IMR-90 (cell line): ENCODE data around the gene COL7A1. TPM values are rescaled to one million over a fixed set of nuclear protein-coding genes. Genes with fewer than 3 reads are reported as not detected.

Source experiments
- ATAC-seq: fragments of 200-7000 bp; cut with Tn5 transposase; 2 replicates; pipeline ENCODE4 v1.9.1; 2020; ENCODE audit warnings: low read depth, mild to moderate bottlenecking, moderate library complexity
- BruUV-seq: library from RNA; stranded (reverse); fragments of 400-500 nt; replicated peaks from 2 replicates; lab custom pipeline; 2021; lab: Mats Ljungman, UMichigan
- CTCF ChIA-PET: fragments of 300-600 bp; formaldehyde crosslinking; extraction: SDS; loops from one replicate; lab custom pipeline; 2021; ENCODE audit warnings: antibody characterized with exemption; lab: Yijun Ruan, JAX
- POLR2A ChIA-PET: fragments of 300-600 bp; sonication (Branson Sonifier 250); formaldehyde crosslinking; loops from one replicate; lab custom pipeline; 2022; ENCODE audit warnings: antibody characterized with exemption; ENCODE audit not compliant: unreplicated experiment; lab: Charles Lee
- DNase-seq: peaks from one replicate; pipeline ENCODE4 v3.0.0; 2013
- H2AFZ ChIP-seq: replicated peaks from 2 replicates; pipeline ENCODE3; 2013; ENCODE audit warnings: low read length, mild to moderate bottlenecking; ENCODE audit not compliant: poor library complexity
- H2AK5ac ChIP-seq: 2 replicates; pipeline ENCODE4 v1.6.1; 2013; ENCODE audit warnings: low read depth, low read length, inconsistent platforms
- H2AK9ac ChIP-seq: replicated peaks from 2 replicates; pipeline ENCODE3; 2013; ENCODE audit warnings: mild to moderate bottlenecking, low read depth, low read length, moderate library complexity; ENCODE audit not compliant: poor library complexity
- H2BK120ac ChIP-seq: 2 replicates; pipeline ENCODE4 v1.6.1; 2013; ENCODE audit warnings: low read depth, low read length, inconsistent platforms
- H2BK15ac ChIP-seq: 3 replicates; pipeline ENCODE4 v1.6.1; 2013; ENCODE audit warnings: low read depth, low read length, inconsistent platforms
- H2BK20ac ChIP-seq: 2 replicates; pipeline ENCODE4 v1.6.1; 2013; ENCODE audit warnings: low read depth, mild to moderate bottlenecking, inconsistent platforms, low read length, moderate library complexity
- H2BK5ac ChIP-seq: 2 replicates; pipeline ENCODE4 v1.6.1; 2013; ENCODE audit warnings: mild to moderate bottlenecking, low read depth, low read length, inconsistent platforms; ENCODE audit not compliant: poor library complexity, severe bottlenecking
- H3K14ac ChIP-seq: replicated peaks from 2 replicates; pipeline ENCODE4 v1.6.1; 2013; ENCODE audit warnings: low read depth, low read length, inconsistent platforms
- H3K18ac ChIP-seq: 2 replicates; pipeline ENCODE4 v1.6.1; 2013; ENCODE audit warnings: low read depth, low read length, control low read depth
- H3K23ac ChIP-seq: 2 replicates; pipeline ENCODE4 v1.6.1; 2013; ENCODE audit warnings: low read depth, low read length, inconsistent platforms
- H3K27ac ChIP-seq: 2 replicates; pipeline ENCODE4 v1.5.1; 2013; ENCODE audit warnings: mild to moderate bottlenecking, control low read depth, low read length; ENCODE audit not compliant: insufficient read depth
- H3K27me3 ChIP-seq: 2 replicates; pipeline ENCODE4 v1.6.1; 2013; ENCODE audit warnings: low read length; ENCODE audit not compliant: control insufficient read depth, insufficient read depth
- H3K36me3 ChIP-seq: 2 replicates; pipeline ENCODE4 v1.6.1; 2013; ENCODE audit warnings: low read length, mixed read lengths; ENCODE audit not compliant: control insufficient read depth, insufficient read depth
- H3K4ac ChIP-seq: 2 replicates; pipeline ENCODE4 v1.6.1; 2013; ENCODE audit warnings: low read depth, low read length, inconsistent platforms
- H3K4me1 ChIP-seq: 2 replicates; pipeline ENCODE4 v1.6.1; 2013; ENCODE audit warnings: low read length, mixed read lengths; ENCODE audit not compliant: control insufficient read depth, insufficient read depth
- H3K4me2 ChIP-seq: 2 replicates; pipeline ENCODE4 v1.6.1; 2013; ENCODE audit warnings: low read depth, mild to moderate bottlenecking, control low read depth, low read length, moderate library complexity
- H3K4me3 ChIP-seq: 2 replicates; pipeline ENCODE4 v1.5.1; 2013; ENCODE audit warnings: low read depth, mild to moderate bottlenecking, control low read depth, low read length, moderate library complexity; ENCODE audit not compliant: insufficient read depth
- H3K56ac ChIP-seq: 2 replicates; pipeline ENCODE4 v1.6.1; 2013; ENCODE audit warnings: low read length, inconsistent platforms; ENCODE audit not compliant: insufficient read depth; ENCODE audit errors: extremely low read depth
- H3K79me1 ChIP-seq, 2 experiments: 2 replicates each; pipeline ENCODE4 v1.6.1; 2013; ENCODE audit warnings: low read length in 2 of 2, inconsistent platforms in 1 of 2, low read depth in 1 of 2
- H3K9ac ChIP-seq: 2 replicates; pipeline ENCODE4 v1.6.1; 2013; ENCODE audit warnings: low read depth, low read length, control low read depth
- H3K9me1 ChIP-seq: 2 replicates; pipeline ENCODE4 v1.6.1; 2013; ENCODE audit warnings: low read length, inconsistent platforms; ENCODE audit not compliant: insufficient read depth
- H3K9me3 ChIP-seq: 2 replicates; pipeline ENCODE4 v1.6.1; 2013; ENCODE audit warnings: low read length; ENCODE audit not compliant: control insufficient read depth, insufficient read depth
- H4K20me1 ChIP-seq: 2 replicates; pipeline ENCODE4 v1.6.1; 2013; ENCODE audit warnings: low read length, inconsistent platforms; ENCODE audit not compliant: insufficient read depth
- H4K5ac ChIP-seq: 2 replicates; pipeline ENCODE4 v1.6.1; 2013; ENCODE audit warnings: mild to moderate bottlenecking, low read depth, low read length, control low read depth
- H4K8ac ChIP-seq, 2 experiments: 2 replicates each; pipeline ENCODE4 v1.6.1; 2013; ENCODE audit warnings: low read depth in 2 of 2, low read length in 2 of 2, control low read depth in 1 of 2, inconsistent platforms in 1 of 2
- H4K91ac ChIP-seq: 2 replicates; pipeline ENCODE4 v1.6.1; 2013; ENCODE audit warnings: low read depth, low read length, inconsistent platforms; ENCODE audit not compliant: insufficient read depth
- CEBPB ChIP-seq: IDR thresholded peaks from 2 replicates; pipeline ENCODE4 v1.6.1; 2012; ENCODE audit warnings: low read depth, low read length, improper control_type of control experiment
- CHD1 ChIP-seq: IDR thresholded peaks from 2 replicates; pipeline ENCODE4 v1.6.1; 2012; ENCODE audit warnings: low read depth, low read length, improper control_type of control experiment
- MAZ ChIP-seq: IDR thresholded peaks from 2 replicates; pipeline ENCODE4 v1.6.1; 2012; ENCODE audit warnings: low read depth, mild to moderate bottlenecking, low read length, improper control_type of control experiment, moderate library complexity, borderline replicate concordance
- MXI1 ChIP-seq: IDR thresholded peaks from 2 replicates; pipeline ENCODE4 v1.6.1; 2012; ENCODE audit warnings: low read depth, mild to moderate bottlenecking, low read length, moderate library complexity, borderline replicate concordance
- RCOR1 ChIP-seq: IDR thresholded peaks from 2 replicates; pipeline ENCODE4 v1.6.1; 2012; ENCODE audit warnings: mild to moderate bottlenecking, low read length, improper control_type of control experiment; ENCODE audit not compliant: insufficient replicate concordance
- SMC3 ChIP-seq: fragments of 150-350 bp; IDR thresholded peaks from 2 replicates; pipeline ENCODE4 v1.6.1; 2016; ENCODE audit warnings: low read depth, mild to moderate bottlenecking, antibody characterized with exemption, low read length, moderate library complexity
- USF2 ChIP-seq: fragments of 150-350 bp; IDR thresholded peaks from 2 replicates; pipeline ENCODE4 v1.6.1; 2017; ENCODE audit warnings: mild to moderate bottlenecking, antibody characterized with exemption, low read length, low read depth
- WGBS, 2 experiments: methylation state at CpG; one replicate each; pipeline versions ENCODE4 v1.1.5 to v1.1.7; 2013; ENCODE audit warnings: missing lambda C conversion rate in 2 of 2; ENCODE audit not compliant: insufficient read length in 1 of 2; ENCODE audit errors: extremely low coverage in 2 of 2; 5-methylcytosine and 5-hydroxymethylcytosine counted together
- dilution Hi-C: fragments of 300-500 bp; cut with HindIII; formaldehyde crosslinking; loops from one replicate; pipeline ENCODE4 v1.14.3; 2018; ENCODE audit warnings: low sequenced_read_pairs; ENCODE audit not compliant: unreplicated experiment
- in situ Hi-C: fragments of 300-500 bp; cut with MboI; formaldehyde crosslinking; loops from 3 replicates; pipeline ENCODE4 v1.14.3; 2019; ENCODE audit warnings: low sequenced_read_pairs, inconsistent platforms, mixed read lengths
- intact Hi-C: fragments of 100-400 bp; cut with micrococcal nuclease; formaldehyde crosslinking; loops from 2 replicates; pipeline ENCODE4 v1.10.0; 2022
- polyA plus RNA-seq, 3 experiments: library from polyadenylated mRNA; depleted of rRNA; stranded (reverse); fragments of >200 nt; gene quantifications; 2 replicates each; pipeline ENCODE4 v1.2.3, GENCODE V29; 2012; ENCODE audit warnings: low replicate concordance in 1 of 3
- total RNA-seq: library from RNA; depleted of rRNA; stranded (reverse); fragments of >200 nt; gene quantifications from 2 replicates; pipeline ENCODE4 v1.2.3, GENCODE V29; 2012
- TF ChIP-seq, protein P1 (sequence below): fragments of 150-350 bp; IDR thresholded peaks from 2 replicates; pipeline ENCODE4 v1.6.1; 2016; ENCODE audit warnings: low read depth, mild to moderate bottlenecking, low read length, moderate library complexity, borderline replicate concordance

The COL7A1 gene
- total and polyA plus RNA-seq, 2 of the 4 experiments (the other 2 are of a cell fraction) = 4.1 to 20.3 TPM

GRCh38 chr3:48621461-48621869 is 26.3 kb upstream of the COL7A1 start, which contains the start of gene TMEM89:
Gene TMEM89, minus strand, starts transcription at chr3:48621769. Its CDS starts 13 bp downstream, at chr3:48621756.
- H3K27ac ChIP-seq = no peak within 1 kb of the TSS
- DNase-seq (no peak), ATAC-seq (no peak)
- H3K14ac ChIP-seq = no peak within 1 kb of the TSS
- H3K56ac ChIP-seq = no peak within 1 kb of the TSS
- H3K4ac ChIP-seq = no peak within 1 kb of the TSS
- peak within 1 kb of the TSS; percentile 50; the same call in 1 of the 2 replicates for H2AK5ac ChIP-seq
- H4K5ac ChIP-seq = no peak within 1 kb of the TSS
- BruUV-seq = no TSS peak
- H3K9me1 ChIP-seq = no peaks in the 10 kb centered on the region
- dilution Hi-C loops = no loop called here
- no peaks in the 10 kb centered on the region; the same call in 1 of the 2 replicates for H4K20me1 ChIP-seq
- in situ Hi-C loops = no loop called here
- H2AFZ ChIP-seq = no peak within 1 kb of the TSS
- H3K27me3 ChIP-seq = no peaks in the 10 kb centered on the region
- no peak within 1 kb of the TSS for H2BK5ac ChIP-seq
- no peak within 1 kb of the TSS for H3K4me2 ChIP-seq
- no peak within 1 kb of the TSS for H2AK9ac ChIP-seq
- WGBS, 2 experiments = 90% methylated on average over 8 of the region's 19 CpGs; no CpG with 5 or more reads in 1 of the 2 experiments
- ChIA-PET CTCF (no interaction called here), POLR2A (no interaction called here)
- no peak within 1 kb of the TSS for H3K9ac ChIP-seq
- H4K8ac ChIP-seq = no peak within 1 kb of the TSS
- H3K36me3 ChIP-seq = peaks cover 32% of the 10 kb centered on the region
- intact Hi-C loops = no loop called here
- TF ChIP-seq MAZ = no peak
- no peak for TF ChIP-seq SMC3
- TF ChIP-seq, protein P1, sequence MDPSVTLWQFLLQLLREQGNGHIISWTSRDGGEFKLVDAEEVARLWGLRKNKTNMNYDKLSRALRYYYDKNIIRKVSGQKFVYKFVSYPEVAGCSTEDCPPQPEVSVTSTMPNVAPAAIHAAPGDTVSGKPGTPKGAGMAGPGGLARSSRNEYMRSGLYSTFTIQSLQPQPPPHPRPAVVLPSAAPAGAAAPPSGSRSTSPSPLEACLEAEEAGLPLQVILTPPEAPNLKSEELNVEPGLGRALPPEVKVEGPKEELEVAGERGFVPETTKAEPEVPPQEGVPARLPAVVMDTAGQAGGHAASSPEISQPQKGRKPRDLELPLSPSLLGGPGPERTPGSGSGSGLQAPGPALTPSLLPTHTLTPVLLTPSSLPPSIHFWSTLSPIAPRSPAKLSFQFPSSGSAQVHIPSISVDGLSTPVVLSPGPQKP = no peak
- TF ChIP-seq CHD1 = no peak
- no peak for TF ChIP-seq RCOR1
- no peak for TF ChIP-seq USF2
- no peak for TF ChIP-seq MXI1
- TF ChIP-seq CEBPB = no peak
- no peak within 1 kb of the TSS for H3K23ac ChIP-seq
- no peak within 1 kb of the TSS for H3K4me3 ChIP-seq
- H3K18ac ChIP-seq = no peak within 1 kb of the TSS
- no peak within 1 kb of the TSS for H2BK20ac ChIP-seq
- peaks cover 9% of the 10 kb centered on the region for H3K9me3 ChIP-seq
- no peaks in the 10 kb centered on the region for H3K79me1 ChIP-seq
- H3K4me1 ChIP-seq = peaks cover 6% of the 10 kb centered on the region
- no peak within 1 kb of the TSS; the same call in 1 of the 2 replicates for H4K91ac ChIP-seq
- H2BK120ac ChIP-seq = no peak within 1 kb of the TSS
- no peak within 1 kb of the TSS; the same call in 2 of the 3 replicates for H2BK15ac ChIP-seq
